ENCODE data around the gene NBEA.
"Not testable (repeated sequence)": the region's sequence is repeated elsewhere in the genome, so short reads cannot be mapped to it uniquely, and the experiment has no call there.

The NBEA gene

DNA sequence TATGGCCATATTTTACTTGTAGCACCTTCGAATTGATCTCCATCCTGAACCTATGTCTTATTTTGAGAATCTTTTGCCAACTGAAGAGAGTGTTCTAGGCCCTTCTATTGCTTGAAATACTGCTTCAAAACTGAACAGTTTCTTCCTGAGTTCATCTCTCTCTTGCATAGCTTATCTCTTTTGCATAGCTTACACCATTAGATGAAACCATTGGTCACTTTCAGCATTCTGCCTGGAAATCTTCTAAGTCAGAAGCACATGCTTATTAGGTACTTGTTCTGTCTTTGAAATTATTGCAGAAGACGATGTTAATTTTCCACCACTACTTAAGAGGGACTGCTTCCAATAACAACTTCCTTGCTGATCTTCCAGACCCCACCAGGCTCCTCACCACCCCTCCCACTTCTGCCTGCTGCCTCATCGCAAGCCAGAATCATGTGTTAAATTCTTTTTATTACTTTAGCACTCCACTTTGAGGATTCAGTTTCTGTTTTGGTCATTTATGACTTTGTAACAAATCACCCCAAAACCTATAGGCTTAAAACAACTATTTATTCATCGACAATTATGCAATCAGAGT, 656.8 kb downstream of the NBEA start:
- DNase-seq = no peak

DNA sequence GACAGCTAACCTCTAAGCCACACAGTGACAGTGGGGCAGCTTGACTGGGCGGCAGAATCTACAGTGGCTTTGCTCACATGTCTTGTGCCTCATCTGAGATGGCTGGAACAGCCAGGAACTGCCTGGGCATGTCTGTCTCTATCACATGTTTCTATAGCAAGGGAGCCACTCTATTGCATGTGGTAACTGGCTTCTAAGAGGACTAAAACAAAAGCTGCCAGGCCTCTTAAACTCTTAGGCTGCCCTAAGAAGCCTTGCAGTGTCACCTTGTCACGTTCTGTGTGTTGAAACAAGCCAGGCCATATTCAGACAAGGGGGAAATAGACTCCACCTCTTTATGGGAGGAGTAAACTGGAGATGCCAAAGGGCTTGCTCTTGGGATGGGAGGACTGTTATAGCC, 657.3 kb downstream of the NBEA start:
- no peak for DNase-seq

DNA sequence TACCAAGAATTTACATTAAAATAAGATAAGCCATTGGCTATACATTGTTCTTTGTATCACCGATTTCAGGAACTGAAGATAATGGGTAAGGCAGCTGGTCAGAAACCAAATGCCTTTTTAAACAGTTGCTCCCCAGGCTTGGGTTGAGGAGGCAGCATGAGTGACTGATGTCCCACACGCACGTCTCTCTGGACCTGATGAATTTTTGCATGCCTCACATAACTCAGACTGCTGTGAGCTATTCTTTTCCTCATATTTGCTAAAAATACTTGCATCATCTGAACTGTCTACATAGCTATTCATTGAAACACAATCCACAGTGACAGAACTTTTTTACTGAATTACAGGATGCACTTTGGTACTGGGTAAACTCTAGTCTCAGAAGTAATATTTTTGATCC, 658.1 kb downstream of the NBEA start:
- DNase-seq = no peak

DNA sequence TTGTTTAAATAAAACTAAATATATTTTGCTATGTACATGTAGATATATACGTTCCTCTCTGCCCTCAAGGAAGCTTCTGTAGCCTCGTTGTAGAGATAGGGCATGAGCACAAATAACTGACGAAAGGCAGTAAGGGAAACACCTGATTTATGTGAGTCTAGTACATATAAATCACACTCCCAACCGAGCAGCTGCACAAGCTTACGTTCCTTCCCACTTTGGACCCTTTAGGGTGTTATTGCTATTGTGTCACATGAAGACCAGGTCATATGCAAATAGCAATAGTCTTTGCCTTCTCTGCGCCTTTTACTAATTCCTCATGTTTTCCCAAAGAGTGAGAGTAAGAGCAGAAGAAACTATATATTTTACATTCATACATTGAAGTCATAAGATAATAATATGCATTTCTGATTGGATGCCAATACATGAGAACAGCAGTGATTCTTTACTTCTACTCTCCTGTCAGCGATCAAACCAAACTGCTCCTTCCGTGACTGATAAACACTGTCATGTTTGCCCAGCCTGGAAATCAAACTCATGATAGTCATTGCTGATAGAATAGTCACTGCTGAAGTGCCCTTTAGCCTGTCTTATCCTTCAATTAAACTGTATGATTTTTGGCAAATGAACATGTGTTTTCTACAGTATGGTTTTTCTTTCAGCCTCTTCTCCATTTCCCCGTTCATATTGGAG, 661.7 kb downstream of the NBEA start:
- DNase-seq = no peak

- no peak for DNase-seq
Measured at GRCh38 chr13:35614666-35615065, 672.6 kb downstream of the NBEA start.

GRCh38 chr13:35617420-35617819, 675.4 kb downstream of the NBEA start:
- no peak for DNase-seq

DNA sequence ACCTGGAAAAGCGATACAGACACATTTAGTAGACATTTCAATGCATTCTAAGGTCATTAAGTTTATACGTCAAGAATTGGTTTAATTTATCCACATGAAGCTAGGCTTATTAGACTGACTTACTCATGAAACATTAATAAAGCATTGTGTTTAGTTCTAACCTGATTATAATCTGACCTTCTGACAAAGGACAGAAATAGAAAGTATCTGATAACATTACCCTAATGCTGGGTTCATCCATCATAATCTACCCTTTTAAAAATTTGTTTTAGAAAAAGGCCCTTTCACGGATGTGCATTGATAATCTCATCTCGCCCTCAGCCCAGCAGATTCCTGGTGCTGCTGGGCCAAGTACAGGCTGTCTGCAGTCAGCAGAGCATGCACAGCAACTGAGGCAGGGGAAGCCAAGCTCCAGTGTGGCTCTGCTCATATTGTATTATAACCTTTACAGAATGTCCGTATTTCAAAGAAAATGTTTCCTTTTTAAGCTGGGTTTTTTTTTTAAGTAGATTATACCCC, 676.6 kb downstream of the NBEA start:
- DNase-seq = no peak

DNA sequence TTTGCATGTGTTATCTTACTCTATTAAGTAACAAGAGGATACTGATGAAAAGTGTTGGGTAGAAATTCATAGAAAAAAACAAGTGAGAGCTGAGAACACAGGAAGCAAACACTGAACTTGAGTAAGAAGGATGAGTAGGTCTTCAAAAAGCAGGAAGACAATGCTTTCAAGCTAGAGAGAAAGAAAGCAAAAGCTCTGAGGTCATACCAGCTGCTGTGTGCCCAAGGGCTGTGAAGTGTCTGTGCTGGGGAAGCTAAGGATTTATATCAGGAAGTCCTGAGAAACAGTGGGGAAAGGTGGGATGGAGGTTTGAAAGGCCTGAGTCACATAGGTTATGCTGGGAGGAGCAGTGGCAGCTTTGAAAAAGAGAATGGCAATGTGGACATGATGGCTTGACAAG, 679.9 kb downstream of the NBEA start:
- DNase-seq = no peak

DNA sequence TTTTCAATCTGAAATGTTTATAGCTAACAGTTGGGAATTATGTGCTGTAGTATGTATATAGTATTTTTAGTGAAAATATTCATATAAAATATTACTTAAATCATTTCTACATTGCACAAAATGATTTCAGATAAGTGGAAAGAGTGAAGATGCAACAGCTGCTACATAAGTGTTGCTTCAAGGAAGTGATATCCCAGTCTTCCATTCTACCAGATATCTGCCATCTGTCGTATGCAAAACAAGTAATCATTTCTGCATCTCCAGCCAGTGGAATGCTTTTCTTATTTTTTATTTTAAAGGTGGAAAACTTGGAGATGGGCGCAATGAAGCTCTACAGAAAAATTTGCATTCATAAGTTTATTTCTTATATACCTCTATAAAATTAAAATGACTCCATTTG, 687.0 kb downstream of the NBEA start:
- peak; percentile 7 for DNase-seq

DNA sequence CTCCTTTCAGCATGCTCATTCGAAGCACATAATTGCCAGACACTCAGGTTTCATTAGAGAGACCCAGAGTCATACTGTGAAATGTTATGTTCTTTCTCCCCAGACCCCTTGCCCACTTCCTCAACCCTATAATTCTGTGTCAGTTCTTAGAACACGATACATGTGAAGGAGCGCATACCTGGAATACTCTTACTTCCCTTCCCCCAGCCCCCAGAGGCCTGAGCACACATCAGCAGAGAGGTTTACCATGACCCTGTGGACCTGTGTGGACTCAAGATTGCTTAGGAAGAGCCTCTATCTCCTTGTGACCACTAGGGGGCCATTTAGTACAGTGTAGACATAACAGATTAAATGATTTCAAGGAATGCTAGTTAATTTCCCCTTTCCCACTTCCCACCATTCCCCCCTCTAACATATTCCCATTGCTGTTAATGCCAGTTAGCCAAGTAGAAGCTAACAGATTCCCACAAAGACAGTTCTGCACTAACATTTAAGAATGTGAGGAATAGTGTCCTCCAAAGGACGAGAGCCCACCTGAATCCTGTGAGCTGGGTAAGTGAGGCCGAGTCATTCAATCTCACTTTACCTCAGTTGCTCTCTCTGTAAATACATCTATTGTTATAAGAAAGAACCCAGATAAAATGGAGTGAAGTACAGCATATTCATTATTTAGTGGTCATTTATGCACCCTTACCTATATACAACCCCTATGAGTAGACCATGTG, 688.6 kb downstream of the NBEA start:
- DNase-seq = peak; percentile 18

DNA sequence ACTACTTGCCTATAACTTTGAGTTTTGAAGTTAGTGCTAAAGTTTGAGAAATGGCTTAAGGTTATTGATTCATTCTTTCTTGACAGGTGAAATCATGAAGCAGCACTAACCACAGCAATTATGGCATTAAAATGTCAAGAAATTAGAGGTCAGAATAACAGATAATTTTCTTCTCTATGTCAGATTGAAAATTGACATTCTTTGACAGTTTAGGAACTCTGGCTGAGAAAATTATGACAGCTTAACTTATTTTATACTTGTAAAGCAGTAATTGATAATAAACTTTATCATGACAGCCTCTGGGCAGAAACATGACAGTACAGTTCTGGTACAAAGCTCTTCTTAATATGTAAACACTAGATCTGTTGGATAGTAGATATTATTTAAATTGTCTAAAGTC, 689.6 kb downstream of the NBEA start:
- no peak for DNase-seq

- no peak for DNase-seq
Measured at GRCh38 chr13:35643625-35644024, 701.6 kb downstream of the NBEA start.

DNA sequence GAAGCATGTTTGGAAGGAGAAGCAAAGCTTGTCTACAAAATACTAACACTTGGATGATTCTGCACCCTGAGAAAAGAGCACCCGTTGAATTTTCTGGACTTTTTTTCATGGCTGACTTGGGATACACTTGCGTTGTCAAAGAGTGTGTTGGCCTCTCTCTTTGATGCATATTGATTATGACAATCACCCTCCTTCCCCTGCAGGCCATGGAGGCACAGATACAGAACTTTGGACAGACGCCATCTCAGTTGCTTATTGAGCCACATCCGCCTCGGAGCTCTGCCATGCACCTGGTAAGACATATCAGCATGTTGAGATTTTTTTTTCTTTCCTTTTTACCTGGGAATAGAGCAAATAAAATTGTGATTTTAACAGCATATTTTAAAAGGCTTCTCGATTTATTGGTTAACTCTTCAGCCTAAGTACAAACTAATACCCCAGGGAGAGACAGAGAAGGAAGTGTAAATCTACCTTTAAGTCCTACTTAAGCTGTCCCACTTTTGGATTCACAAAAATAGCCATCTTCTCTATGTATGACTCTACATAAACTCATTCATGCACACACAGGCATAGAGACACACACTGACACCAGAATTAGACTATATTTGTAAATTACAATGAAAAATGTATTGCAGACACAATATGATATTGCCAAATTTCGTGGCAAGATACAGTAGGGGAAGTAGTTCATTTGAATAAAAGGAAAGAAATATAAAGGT, 704.1 kb downstream of the NBEA start:
- DNase-seq = no peak

GRCh38 chr13:35648201-35648600, 706.1 kb downstream of the NBEA start:
- no peak for DNase-seq

DNA sequence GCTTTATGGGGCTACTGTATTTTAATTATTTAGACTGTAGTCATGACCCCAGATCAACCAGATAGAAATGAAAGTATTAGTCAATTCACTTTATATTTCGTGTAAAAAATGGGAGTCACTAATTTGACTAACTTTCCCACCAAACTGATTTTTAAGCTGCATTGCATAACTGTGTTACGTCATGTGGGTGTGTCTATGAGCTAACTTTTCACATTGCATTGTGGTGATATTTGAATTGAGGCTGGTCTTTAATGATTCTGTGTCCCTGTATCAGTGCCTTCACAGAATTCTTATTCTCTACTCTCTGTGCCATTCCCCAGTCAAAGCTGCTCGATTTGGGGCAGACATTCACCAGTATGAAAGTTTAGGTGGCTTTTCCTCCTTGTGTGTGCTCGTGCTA, 707.1 kb downstream of the NBEA start:
- DNase-seq = no peak

DNA sequence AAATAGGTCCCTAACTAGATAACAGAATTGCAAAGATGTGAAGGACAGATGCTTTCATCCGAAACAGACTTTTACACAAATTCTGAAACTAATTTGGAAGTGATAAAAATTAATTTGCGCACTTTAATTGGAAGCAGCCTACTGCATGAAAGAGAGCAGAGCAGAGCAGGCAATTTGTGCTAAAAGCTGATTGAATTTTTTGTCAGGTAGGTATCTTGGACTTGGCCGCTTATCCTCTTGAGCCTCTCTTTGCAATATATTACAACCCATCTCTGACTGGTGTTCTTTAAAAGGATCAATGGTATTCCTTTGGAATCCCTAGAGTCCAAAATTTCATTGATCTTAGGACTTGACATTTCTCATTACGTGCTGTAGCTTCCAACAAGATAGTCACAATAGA, 717.7 kb downstream of the NBEA start:
- no peak for DNase-seq

GRCh38 chr13:35664747-35665146, 722.7 kb downstream of the NBEA start:
- no peak for DNase-seq

DNA sequence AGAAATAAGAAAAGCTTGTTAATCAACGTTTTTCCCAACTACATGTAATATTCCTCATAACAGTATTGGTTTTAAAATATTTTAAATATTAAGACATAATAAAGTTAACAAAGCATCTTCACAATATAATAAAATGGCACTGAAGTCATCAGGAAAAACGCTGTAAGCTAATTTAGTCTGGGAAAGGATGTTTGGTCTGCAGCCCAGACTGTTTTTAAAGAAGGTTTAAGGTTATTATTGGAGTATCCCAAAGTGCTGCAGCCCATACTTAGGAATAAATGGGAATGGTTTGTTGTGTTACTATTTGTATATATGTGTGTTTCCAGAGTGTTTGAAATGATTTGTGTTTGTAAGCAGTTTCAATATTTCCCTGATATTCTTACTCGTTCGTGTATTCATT, 727.3 kb downstream of the NBEA start:
- no peak for DNase-seq

- DNase-seq = peak; percentile 46
Measured at GRCh38 chr13:35672611-35673010, 730.5 kb downstream of the NBEA start.

DNA sequence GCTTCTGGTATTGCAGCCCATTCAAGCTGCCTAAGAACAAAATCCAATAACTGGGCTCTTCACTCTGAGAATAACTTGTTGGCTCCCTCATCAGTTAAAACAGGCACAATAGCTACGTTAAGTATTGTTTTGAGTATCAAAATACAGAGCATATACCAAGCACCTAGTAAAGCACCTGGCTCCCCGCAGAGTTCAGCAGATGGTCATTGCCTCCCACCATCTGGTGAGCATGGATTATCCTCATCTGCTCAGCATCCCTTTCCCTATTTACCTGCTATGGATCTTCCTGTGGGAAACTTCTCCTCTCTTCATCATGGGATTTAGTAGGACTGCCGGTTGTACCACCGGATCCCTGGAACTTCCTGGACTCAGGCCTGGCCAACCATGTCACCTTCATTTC, 733.6 kb downstream of the NBEA start:
- peak; percentile 57 for DNase-seq

- not testable (repeated sequence) for DNase-seq
Measured at GRCh38 chr13:35677863-35678262, 735.8 kb downstream of the NBEA start.

- DNase-seq = no peak
Measured at GRCh38 chr13:35681685-35682084, 739.6 kb downstream of the NBEA start.

- DNase-seq = no peak
Measured at GRCh38 chr13:35684432-35684831, 742.4 kb downstream of the NBEA start.

GRCh38 chr13:35687336-35687735, 745.3 kb downstream of the NBEA start:
- DNase-seq = no peak
